HG03045 (cell line): ENCODE measurements around the gene U2AF1L4.

Experiments
- ATAC-seq: cut with Tn5 transposase; IDR thresholded peaks from one replicate; pipeline ENCODE4 v1.9.1; 2021; ENCODE audit warnings: mild to moderate bottlenecking, moderate library complexity; ENCODE audit not compliant: unreplicated experiment

The U2AF1L4 gene

DNA sequence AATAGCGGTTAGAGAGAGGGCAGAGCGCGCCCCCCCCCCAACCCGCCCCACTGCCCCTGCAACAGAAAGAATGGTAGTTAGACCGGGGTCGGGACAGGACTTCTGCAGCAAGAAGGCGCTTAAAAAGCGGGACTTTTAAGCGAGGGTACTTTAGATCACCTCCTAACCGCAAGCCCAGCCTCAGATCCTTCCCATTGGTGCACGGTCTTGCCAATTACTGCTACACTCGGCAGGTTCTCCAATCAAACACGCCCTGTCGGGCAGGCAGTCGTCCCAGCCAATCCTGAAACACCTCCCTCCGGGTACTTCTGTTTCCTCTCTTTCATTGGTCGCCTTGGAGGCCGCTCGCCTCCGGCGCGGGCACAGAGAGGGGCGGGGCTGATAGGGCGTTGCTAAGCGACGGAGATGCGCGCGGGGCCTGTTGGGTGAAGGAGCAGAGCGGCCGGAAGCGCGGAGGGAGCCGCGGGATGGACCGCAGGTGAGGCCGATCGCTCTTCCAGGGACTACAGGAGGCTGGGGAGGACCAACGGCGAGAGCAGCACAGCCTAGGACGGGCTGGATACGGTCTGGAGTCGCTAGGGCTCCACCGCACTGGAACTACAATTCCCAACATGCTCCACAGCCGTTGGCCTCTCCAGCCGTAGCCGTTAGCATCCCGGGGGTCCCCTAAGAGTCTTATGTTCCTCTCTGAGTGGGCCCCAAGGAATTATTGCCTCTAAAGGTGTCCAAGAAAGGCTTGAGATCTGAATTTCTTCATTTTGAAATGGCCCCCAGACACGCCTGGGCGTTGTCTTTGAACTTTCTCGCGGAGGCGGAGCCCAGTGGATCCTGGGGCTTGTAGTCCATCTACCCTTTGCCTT is 12.8 kb upstream of the U2AF1L4 start, which contains the start of gene PROSER3:
PROSER3 (plus strand) TSS at position 428 of the 860 bp plus-strand sequence; CDS start at position 468, 40 bp downstream.
- ATAC-seq = peak; percentile 90

DNA sequence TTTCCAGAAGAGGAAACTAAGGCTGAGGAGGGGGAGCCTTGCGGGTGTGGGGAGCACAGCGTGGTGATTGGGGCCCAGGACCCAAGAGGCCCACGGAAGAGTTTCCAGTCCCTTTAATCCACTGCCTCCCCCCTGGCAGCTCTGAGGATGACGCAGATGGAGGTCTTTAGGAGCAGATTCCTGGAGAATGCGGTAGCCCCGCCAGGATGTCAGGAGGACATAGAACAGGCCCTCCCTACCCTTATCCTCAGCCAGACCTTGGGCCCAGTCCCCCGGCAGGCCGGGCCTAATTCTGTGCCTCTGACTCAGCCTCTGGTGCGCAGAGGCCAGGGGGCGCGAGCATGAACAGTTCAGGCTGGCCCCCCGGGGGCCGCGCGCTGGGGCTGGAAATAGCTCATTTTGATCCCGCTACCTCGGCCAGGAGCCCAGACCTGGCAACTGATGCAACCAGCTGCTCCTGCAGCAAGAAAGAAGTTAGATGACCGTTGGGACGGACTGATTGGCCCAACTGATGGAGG is 12.1 kb upstream of the U2AF1L4 start:
- no peak for ATAC-seq

DNA sequence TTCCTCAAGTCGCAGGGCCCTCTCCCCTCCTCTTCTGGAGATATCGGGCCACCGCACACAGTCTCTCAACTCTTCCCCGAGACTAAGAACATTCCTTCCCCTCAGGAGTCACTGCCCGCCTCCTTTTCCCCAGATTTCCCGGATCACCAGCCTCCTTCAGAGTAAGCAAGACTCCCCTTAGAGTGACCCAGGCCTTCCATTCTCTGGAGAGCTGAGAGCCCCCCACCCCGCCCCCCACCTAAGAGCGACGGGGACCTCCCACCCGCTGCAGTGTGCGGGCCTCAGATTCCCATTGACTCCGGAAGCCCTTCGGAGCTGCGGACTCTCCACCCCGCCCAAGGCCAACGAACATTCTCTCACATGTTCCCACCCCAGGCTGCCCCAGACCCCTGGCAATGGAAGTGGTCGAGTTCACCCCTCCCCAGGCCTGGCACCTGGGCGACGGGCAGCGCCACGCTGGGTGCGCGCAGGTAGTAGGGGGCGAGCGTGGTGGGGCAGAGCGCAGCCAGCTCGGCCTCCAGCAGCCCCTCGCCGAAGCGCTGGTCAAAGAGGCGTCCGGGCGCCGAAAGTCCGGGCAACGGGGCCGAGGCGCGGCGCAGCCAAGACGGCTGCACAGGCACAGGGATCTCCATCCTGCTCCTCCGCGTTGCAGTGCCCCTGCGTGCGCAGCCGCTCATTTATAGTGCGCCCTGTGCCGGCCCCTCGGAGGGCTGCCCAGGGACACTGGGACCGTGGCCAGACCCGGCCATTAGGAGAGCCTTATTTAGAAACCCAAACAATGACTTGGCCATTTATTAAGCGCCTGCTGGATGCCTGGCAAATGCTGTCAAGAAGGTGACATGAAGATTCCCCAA is 11.4 kb upstream of the U2AF1L4 start, which contains the start of gene HSPB6:
HSPB6 (minus strand) TSS at position 653 of the 854 bp plus-strand sequence; CDS start at position 632, 21 bp downstream.
- no peak for ATAC-seq

DNA sequence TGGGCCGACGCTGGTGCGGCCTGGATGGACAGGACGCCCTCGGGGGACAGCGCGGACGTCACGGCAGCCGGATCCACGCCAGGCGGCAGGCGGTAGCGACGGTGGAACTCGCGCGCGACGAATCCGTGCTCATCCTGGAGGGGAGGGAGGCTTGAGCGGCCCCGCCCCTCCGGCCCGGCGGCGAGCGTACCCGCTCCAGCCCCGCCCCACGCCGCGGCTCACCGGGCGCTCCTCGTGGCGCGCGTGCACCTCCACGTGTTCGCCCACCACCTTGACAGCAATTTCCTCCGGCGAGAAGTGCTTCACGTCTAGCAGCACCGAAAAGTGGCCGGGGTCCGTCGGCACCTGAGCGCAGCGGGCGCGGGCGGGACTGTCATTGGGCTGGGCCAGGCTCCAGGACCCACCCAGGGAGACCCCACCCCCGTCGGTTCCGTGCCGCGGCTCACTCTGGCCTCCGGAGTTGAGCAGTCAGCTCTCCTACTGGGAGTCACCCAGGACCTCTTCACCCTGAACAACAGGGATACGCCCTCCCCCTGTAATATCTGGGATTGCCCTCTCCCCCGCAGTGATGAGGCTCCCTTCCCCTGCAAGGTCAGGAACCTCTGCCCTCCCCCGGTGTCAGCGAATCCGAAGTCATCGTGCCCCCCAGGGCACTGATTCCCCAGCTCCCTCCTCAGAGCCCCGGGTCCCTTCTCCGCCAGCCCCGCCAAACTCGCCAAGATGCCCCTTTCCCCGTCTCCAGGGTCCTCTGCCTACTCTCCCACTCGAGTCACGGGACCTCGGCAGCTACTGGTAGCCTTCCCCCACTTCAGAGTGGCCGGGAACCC is 10.5 kb upstream of the U2AF1L4 start:
- ATAC-seq = no peak

DNA sequence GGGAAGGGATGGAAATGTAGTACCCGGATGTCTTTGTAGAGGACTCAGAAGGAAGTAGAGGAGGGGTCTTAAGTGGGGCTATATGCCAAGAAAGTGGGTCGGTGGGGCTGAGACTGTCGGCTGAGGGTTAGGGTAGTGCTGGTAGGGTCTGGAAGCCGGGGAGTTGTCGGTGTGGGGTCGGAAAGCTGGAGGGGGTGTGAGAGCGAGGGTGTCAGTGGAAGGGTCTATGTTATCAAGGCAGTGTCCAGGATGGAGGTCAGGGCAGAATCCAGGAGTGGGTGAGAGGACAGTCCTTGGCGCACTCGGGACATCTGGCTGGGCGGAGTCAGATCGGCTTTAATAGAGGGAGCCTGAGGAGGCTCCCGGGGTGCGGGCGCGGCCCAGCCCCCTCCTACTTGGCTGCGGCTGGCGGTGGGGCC is 9.9 kb upstream of the U2AF1L4 start:
- ATAC-seq = no peak

DNA sequence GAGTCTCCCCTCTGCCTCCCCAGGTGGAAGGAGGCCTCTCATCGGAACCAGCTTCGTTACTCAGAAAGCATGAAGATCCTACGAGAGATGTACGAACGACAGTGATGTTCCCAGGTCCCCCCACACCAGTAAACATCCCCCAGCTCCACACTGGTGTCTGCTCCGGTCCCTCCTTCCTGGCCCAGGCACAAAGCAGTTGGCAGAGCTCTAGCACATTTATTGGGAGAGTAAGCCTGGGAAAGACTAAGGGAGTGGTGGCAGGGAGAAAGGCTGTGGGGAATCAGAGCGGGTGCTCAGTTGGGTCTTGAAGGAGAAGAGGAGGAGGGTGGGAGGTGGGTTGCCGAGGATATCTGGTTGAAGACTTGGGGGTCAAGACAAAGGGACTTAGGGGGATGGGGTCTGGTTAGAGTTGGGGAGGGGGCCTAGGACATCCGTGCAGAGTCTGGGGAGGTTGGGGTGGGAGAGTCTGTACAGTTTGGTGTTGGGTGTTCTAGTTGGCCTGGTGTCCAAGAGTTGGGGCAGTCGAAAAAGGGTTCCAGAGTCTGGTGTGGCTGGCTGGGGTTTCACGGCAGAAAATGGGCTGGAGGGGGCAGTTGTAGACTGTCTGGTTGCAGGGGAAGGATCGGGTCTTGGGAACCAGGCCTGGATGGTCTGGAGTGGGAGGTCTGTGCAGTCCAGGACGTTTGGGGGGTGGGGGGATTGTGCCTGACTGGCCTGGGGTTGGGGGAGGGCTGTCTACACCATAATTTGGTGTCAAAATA is 9.3 kb upstream of the U2AF1L4 start:
- no peak for ATAC-seq

DNA sequence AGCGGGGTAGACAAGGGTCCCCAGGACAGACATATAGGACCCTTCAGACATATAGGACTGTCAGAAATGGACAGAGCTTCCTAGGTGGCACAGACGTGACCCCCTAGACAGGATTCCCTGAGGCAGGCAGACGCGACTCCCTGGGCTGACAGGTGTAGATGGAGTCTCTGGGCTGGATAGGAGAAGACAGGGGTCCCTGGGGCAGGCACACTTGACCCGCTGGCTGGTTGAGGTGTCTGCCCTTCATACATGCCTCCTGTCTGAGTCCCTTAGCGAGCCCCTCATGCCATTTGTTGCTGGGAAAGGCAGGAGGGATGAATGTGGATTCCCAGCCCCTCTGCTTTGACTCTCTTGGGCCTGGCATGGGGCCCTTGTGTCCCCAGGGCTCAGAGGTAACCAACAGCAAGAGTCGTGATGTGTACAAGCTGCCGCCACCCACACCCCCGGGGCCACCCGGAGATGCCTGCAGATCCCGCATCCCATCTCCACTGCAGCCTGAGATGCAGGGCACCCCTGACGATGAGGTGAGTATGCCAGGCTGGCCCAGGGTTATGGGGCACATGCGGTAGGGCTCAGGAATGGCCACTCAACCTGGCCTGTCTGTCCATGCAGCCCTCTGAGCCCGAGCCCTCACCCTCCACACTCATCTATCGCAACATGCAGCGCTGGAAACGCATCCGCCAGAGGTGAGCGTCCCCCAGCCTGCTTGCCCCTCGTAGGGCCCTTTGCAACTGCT is 8.6 kb upstream of the U2AF1L4 start:
- no peak for ATAC-seq

DNA sequence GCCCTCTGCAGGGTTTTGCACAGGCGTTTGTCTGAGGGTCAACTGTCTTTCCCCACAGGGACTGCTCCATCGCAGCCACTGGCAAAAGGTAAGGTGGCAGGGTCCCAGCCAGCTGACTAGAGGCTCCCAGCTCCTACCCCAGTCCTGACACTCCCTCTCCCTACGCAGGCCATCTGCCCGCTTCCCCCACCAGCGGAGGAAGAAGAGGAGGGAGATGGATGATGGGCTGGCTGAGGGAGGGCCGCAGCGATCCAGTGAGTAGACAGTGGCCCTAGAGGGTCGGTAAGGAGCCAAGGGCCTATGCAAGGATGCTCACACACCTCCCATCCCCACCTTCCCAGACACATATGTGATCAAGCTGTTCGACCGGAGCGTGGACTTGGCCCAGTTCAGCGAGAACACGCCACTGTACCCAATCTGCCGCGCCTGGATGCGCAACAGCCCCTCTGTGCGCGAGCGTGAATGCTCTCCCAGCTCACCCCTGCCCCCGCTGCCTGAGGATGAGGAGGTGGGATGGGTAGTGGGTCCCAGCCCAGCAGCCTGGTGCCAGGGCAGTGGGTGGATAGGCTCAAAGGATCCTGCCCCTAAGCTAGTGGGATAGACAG is 7.6 kb upstream of the U2AF1L4 start:
- no peak for ATAC-seq

DNA sequence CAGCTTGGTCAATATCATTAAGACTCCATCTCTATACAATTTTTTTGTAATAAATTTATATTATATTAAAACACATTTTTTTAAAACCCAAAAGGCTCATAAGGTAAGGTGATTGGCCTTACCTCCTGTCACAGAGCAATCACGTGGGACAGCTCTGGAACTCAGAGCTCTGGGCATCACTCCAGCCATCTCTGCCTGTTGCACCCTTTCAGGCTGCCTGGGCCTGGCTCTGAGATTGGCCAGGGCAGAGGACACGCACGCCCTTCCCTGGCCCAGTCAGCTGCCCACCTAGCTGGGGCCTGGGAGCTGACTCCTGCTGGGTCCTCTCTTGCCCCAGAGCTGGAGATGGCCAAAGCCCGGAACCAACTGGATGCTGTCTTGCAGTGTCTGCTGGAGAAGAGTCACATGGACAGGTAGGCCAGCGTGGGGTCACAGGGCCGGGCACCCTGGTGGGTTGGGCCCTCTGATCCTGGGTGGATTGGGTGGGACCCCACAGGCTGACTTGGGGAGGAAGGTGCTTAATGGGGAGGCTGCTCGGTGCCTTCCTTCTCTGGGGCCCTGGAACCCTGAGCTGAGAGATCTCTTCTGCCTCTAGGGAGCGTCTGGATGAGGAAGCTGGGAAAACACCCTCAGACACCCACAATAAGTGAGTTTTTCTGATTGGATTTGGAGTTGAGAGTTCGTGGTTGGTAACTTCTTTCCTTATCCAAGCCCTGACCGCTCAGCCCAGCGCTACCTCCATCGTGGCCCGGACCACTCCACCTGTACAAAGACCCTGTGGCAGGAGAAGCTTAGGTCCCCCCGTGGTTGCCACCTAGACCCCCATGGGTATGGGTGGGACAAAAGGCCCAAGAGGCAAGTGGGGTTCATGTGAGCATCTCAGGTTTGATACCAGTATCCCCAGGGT is 6.9 kb upstream of the U2AF1L4 start:
- no peak for ATAC-seq

DNA sequence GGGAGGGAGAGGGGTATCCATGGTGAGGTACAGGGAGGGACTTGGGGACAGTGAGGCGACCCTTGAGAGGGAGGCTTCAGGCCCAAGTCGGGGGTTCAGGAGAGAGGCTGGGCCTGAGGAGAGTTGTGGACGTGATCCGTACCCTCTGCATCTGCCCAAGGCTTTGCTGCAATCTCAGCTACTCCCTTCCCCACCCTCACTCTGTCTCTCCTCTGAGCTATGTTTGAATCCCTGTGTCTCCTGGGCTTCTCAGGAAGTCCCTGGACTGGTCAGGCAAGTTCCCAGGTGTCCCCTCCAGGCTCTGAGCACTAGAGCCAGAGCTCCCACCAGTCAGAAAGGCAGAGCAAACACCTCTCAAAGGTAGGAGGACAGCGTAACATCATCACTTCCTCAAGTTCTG is 4.9 kb upstream of the U2AF1L4 start:
- no peak for ATAC-seq

DNA sequence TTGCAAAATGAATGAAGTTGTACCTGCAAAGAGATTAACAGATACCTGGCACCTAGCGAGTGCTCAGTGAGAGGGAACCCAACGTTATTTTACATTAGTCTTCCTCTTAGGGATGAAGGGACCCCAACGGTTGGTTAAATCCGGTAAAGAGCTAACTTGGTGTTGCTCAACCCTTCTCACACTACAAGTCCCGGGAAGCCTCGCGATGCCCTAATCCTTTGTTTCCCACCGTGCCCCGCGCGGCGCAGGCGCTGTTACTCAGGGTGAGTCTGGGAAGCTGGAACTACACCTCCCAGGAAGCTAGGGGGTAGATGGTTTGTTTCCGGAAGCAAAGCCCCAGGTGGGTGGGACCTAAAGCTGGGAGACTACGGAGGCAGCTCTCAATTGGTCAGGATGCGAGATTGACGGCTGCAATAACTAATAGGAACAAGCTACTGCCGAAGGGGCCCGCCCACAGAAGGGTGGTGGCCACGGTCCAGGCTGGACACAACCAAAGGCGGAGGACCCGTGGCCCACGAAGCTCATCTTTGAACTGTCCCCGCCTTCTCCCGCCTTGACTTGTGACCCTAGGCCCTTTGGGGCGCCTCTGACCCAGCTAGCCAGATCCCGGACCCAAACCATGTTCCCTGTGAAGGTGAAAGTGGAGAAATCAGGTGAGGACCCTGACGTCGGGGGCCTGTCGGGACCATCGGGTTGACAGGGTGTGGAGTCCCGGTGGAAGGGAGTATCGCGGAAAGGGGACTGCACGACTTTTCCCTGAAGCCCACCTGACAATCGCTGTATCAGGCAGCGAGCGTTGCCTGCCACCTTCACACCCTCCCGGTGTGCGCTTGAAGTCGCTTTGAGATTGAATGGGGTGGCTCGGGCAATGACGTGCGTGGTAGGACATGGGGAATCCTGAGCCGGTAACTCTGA is 3.1 kb upstream of the U2AF1L4 start, which contains the start of gene LIN37:
LIN37 (plus strand) TSS at position 471 of the 915 bp plus-strand sequence; CDS start at position 620, 149 bp downstream.
- peak; percentile 62 for ATAC-seq

DNA sequence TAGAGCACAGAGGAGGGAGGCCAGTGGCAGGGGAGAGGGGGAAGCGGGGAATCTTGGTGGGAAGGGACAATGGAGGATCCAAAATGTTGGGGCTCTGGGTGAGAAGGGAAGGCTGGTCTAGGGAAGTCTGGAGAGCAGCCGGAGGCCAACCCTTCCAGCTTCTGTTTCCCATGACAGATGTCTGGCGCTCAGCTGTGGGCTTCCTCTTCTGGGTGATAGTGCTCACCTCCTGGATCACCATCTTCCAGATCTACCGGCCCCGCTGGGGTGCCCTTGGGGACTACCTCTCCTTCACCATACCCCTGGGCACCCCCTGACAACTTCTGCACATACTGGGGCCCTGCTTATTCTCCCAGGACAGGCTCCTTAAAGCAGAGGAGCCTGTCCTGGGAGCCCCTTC is 1.3 kb upstream of the U2AF1L4 start:
- ATAC-seq = no peak

DNA sequence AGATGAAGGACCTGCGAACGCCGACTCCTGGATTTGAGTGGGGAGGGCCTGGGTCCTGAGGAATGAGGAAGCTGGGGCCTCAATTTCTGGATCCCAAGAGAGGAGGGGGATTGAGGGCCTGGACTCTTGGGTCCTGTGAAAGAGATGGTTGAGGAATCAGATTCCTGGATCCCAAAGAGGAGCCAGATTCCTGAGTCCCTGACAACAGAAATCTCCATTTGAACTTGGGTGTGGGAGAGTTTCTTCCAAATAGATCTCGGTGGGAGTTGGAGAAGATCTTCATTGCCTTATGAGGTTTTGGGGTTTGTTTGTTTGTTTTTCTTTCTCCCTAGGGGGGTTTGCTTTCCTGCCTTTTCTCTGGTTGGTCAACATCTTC is 857 bp upstream of the U2AF1L4 start:
- ATAC-seq = no peak

DNA sequence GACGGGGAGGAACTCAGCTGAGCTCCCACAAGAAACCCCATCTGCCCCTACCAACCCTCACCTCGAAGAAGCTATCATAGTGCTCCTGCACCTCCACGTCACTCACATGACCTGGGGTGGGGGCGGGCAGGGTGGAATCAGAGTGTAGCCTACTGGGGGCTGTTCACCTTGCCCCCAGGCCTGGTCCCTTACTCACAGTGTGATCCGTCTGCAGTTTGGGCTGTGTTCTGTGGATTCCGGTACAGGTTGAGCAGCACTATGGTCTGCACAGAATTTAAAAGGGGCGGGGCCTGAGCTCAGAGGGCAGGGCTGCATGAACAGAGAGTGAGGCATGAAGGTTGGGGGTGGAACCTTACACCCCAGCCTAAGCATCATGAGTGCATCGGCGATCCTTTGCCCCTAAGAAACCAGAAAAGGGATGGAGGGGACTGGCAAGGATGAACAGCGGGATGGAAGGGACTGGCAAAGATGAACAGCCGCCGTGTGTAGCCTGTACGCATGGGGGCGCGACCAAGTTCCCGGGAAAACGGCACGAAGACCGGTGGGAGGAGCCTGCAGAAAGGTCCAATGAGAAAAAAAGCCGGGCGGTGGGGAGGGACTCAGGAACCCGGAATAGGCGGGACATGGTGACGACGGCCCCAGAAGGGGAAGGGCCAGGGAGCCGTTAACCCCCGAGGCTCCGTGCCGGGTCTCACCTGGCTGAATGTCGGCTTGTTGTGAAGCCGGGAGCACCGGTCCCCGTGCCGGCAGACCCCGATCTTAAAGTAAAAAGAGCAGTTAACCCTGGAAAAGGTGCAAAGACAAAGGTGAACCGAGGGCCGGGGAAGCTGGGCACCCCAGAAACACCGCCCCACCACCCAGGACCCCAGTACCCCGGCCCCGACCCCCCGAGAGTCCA is 539 bp downstream of the U2AF1L4 start:
- peak; percentile 39 for ATAC-seq

DNA sequence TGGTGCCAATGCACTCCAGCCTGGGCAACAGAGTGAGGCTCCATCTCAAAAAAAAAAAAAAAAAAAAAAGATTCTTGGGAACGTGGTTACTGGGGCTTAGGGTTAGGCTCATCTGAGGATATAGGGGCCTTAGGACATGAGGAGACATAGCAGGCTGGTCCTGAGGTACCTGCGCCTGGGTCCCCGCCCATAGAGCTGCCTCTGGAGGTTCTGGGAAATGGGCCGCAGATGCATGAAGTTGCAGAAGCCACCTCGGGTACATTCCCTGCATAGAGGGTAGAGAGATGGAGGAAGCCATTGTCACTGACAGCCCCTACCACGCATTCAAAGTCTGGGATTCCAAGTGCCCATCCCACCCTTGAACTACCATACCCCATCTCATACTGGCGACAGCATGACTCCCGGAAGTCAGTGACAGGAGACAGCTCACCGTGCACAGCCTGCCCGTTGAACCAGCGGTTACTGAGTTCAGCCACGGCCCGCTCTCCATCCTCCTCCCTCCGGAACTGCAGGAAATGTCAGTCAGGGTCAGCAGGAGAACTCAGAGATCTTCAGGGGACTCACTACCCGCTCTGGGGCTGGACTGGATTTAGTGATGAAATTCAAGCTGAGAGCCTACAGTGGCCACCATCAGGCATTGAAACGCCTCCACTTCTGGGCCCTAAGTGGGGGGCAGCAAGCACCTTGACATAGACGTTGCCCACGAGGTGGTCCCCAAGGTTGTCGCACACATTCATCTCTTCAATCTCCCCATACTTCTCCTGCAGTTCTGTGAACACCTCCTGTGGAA is 1.4 kb downstream of the U2AF1L4 start:
- no peak for ATAC-seq
